HG03439 (cell line): ENCODE measurements around the gene TBX1.

Experiments used
- ATAC-seq: cut with Tn5 transposase; IDR thresholded peaks from one replicate; pipeline ENCODE4 v1.9.1; 2021; ENCODE audit warnings: mild to moderate bottlenecking, moderate library complexity; ENCODE audit not compliant: unreplicated experiment

TBX1 gene

DNA sequence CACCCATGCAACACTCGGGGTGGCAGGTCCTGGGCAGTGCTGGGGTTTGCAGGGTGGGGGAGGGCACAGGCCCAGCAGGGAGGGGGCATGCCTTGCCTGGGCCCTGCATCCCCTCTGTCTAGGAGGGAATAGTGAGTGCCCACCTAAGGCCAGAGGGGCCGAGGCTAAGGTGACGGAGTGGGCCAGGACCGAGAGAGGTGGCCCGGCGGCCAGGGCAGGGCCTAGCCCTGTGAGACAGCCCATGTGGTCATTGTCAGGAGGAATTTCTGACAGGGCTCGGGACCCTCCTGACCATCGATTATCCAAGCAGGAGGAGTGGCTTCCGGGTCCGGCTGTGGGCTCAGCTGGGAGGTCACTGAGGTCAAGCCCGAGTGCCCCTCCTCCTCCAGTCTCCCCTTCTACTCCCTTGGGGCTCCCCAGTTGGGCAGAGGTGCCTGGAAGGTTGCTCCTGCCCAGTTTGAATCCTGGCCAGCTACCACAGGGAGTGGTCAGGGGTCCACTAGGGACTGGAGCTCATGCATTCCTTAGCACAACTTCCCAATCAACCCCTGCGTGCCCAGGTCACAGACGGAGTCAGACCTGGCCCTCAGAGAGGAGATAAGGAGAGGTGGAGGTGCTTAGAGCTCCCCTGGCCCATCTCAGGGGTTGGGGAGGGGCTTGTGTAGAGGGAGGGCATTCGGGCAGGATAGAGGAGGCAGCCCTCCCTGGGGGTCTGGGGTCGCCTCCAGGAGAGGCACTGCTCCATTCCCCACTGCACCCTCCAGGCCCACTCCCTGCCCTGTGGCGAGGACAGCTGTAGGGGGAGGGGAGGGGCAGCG lies 22.5 kb upstream of the TBX1 start:
- ATAC-seq: no peak

DNA sequence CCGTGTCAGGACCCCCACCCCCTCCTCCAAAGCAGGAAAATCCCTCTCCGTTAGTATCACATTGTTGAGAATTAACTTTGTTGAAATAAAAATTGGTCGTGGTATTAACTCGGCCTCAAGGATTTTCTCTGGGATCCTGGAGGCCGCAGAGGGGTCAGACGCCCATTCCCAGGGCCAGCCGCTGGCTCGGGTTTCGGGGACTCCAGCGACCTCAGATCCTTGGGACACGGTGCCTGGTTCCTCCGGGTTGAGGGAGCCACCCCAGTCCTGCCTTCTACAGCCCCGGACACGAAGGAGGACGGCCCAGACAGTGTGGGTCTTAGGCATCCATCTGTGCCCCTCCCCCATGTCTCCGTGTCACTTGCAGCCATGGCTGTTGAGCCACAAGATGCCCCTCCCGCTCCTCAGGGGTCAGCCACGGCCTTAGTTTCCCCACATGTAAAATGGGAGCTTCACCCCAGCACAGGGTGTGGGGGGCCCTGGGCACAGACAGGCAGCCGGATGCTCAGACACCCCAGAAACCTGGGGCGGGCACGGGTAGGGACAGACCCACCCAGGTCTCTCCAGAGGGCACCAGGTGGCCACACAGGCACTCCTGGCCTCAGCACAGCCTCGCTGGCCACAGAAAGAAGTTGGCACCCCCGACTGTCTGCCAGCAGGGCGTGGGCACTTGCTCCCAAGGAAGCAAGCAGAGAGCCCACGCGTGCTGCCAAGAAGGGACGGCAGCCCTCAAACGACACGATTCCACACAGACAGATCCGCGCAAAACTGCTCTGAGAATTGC lies 21.7 kb upstream of the TBX1 start:
- no peak for ATAC-seq

- ATAC-seq: no peak
These were observed 21.1 kb upstream of the TBX1 start for GRCh38 chr22:19739448-19739895.

DNA sequence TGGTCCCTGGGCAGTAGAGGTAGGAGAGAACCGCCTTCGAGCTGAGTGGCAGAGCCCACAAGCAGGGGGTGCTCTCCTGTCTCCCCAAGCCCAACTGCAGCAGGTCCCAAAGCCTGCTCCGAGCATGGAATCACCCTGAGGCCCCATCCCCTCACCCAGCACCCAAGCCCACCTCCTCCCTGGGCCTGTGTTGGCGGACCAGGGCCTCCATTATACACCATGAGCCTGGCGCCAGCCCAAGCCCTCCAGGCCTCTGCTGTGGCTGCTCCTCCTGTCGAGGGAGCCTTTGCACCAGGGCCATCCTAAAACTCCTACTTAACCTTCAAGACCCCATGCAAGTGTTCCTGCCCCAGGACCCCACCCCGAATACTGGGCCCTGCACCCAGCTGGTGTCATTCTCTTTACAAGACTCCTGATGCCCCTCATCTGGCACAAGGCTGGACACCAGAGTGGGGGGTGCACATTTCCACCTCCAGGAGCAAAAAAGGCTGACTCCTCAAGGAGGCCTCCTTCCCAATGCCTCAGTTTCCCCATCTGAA lies 20.6 kb upstream of the TBX1 start:
- no peak for ATAC-seq

DNA sequence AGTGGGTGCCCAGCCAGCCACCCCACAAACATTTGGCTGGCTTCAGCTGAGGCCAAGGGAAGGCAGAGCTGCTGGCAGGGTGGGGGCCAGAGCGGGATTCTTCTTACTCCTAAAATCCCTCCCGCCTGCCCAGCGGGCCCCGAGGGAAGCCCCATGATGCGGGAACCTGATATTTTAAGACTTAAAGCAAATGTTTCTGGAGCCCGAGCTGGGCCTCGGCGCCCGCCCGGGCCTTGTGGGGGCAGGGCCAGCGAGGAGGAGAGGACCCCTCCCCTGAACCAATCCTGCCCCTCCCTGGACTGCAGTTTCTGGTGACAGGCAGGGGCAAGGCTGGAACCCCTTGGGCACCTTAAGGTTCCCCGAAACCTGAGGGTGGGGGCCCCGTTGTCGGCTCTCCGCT lies 20.0 kb upstream of the TBX1 start:
- no peak for ATAC-seq

DNA sequence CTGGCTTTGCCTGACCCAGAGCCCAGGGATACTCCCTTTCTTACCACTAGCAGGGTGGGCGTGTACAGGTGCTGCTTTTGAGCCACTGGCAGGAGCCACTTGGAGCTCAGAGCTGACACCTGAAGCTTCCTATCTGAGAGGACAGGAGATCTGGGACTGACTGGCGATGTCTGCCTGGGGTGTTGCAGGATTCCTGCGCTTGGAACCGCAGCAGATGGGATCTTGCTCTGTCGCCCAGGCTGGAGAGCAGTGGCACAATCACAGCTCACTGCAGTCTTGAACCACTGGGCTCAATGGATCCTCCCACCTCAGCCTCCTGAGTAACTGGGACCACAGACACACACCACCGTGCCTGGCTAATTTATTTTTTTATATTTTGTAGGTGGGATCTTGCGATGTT lies 19.5 kb upstream of the TBX1 start:
- no peak for ATAC-seq

- no peak for ATAC-seq
These were observed 18.2 kb upstream of the TBX1 start for GRCh38 chr22:19742160-19743066.

DNA sequence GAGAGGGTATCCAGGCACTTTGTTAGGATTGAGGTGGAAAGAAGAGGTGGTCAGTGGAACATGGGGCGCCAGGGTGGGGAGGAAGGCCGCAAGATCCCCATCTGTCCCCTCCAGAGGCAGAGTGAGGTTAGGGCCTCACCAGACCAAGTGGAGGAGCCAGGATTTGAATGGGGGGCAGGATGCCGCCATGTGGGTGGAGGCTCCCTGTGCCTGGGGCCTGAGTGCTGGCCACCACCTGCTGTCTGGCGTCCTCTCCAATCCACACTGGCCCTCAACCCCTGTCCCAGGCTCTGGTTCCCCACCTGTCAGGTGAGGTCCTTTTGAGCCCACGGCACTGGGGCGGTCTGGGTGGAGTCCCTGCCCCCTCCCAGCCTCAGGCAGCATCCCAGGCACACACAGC lies 17.5 kb upstream of the TBX1 start:
- ATAC-seq: no peak

DNA sequence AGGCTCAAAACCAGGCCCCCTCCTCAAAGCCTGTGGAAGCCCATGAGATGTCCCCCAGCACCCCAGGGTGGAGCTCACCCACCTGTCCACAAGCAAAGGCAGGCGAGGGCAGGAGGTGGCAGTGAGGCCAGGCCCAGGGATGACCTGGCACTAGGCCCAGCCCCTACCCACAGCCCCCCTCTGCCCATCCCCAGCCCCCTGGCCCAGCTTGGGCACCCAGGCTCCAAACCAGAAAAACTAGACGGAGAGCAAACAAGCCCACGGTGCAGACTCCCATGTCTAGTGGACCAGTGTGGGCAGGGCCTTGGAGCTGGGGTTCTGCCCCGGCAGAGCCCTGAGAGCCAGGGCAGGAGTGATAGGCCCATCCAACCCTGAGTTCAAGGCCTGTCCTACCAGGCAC lies 16.9 kb upstream of the TBX1 start:
- ATAC-seq: no peak

GRCh38 chr22:19744350-19745006 lies 16.1 kb upstream of the TBX1 start:
- ATAC-seq: no peak

DNA sequence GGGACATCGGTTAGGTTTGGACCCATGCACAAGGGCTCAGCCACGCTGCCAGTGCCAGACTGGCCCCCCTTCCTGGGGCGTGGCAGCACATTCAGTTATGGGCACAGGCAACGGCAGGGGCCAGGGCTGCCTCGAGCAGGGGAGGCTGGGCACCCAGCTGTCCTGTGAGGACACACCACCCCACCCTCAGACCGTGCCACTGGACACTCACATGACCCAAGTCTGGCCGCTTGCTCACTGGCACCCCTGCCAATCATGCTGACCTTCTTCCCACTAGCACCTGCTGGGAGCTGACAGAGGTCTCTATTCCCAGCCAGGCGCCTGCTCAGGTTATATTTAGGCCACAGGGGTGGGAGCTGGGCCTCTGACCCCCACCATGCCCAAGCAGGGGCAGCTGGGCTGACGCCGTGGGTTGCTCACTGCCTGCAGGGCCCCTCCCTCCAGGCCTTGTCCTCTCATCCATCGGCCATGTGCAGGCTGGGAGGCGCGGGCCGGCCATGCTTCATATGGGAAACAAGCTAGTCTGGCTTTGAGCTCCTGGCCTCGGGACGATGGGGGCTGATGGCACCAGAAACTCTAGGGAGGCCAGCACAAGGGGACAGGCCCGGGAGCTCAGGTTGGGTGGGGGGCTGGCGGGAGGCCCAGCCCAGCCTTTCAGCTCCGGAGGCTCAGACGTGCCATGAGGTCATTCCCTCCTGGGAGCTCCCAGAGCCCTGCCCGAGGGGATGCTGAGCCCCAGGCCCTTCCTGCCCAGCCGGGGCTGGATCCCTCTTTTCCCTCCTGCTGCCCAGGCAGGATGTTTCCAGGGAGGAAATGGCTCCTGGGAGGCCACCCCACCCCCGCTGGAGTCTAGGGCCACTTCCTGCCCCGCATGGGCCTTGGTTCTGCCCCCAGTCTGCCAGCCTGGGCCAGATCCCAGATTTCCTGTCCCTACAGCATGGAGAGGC lies 15.2 kb upstream of the TBX1 start:
- ATAC-seq: no peak

GRCh38 chr22:19746726-19747125 lies 13.9 kb upstream of the TBX1 start:
- no peak for ATAC-seq

GRCh38 chr22:19747551-19747950 lies 13.0 kb upstream of the TBX1 start:
- ATAC-seq: no peak

DNA sequence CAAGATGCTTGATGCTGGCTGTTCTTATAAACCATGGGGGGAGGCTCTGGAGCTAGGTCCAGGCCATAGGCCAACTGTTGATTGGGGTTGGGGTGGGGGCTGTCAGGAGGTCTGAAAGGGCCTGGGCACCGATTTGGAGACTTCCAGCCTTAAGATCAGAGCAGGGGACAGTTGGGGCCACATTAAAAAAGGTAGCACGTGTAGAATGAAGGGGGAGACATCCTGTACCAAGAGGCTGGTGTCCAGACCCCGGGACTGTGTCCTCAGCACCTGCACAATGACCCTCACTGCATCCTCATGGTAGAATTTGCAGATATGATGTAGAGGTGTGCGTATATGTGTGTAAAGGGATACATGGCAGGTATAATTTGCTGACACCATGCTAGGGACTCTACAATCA lies 12.4 kb upstream of the TBX1 start:
- no peak for ATAC-seq

- no peak for ATAC-seq
These were observed 11.4 kb upstream of the TBX1 start for GRCh38 chr22:19748991-19749664.

DNA sequence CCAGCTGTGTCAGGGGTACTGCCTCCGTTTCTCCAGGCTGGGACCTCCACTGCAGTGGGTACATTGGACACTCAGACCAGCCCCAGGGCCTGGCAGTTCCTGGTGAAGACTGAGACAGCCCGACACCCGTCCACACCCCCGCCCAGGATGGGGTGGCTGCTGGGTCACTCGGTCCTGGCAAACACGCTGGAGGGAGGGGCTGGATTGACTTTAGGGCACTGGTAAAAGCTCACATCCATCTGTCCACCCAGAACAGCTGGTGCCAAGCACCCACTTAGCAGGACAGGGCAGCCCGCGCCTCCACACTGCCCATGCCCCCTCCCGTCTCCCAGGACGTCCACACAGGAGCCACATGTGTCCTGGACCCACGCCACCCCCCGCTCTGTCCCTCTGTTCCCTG lies 10.7 kb upstream of the TBX1 start:
- no peak for ATAC-seq

DNA sequence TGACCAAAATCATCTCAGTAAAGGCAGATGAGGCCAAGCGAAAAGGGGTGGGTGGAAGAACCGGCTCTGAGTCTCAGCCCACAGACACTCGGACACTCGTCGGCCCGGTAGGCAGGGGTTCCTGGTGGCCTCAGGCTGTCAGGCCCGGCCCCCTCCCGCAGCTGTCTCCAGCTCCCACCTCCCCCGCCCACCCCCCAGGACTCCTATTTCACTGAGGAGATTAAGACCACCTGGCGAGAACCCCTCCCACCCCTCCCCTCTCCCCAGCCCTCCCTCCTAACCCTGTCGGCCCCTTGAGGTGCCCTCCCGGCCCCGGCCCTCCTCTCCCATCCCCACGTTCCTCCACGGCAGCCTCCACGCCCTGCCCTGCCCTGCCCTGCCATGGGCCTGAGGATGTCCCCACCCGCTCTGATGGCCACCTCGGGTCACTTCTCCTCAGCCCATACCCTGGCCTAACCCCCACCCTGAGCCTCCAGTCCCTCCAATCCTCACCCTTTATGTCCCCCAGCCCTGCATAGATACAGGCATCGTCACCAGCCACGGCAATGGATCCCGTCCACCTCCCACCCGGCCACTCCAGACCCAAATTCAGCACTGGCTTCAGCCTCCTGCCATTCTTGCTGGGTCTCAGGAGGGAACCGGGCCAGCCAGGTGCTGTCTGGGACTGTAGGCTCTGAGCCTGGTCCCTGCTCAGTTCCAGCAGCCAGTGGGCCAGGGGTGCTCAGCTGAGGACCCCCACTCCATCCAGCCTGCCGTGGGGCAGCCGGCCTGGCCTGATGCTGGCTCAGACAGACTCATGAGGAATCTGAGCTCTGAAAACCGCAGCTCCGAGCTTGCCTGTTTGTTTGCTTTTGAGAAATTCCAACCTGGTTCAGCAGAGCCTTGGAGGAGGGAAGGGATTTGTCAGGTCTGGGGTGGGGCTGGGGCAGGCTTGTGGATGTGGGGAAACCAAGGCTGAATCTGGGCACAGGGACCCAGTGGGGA lies 9.8 kb upstream of the TBX1 start:
- no peak for ATAC-seq
